ENCODE results near the gene TDRD3. TPM values are rescaled to one million over a fixed set of nuclear protein-coding genes. Genes with fewer than 3 reads are reported as not detected.

The TDRD3 gene
- total RNA-seq, 1 donor from 2014 or later = 10.7 TPM

DNA sequence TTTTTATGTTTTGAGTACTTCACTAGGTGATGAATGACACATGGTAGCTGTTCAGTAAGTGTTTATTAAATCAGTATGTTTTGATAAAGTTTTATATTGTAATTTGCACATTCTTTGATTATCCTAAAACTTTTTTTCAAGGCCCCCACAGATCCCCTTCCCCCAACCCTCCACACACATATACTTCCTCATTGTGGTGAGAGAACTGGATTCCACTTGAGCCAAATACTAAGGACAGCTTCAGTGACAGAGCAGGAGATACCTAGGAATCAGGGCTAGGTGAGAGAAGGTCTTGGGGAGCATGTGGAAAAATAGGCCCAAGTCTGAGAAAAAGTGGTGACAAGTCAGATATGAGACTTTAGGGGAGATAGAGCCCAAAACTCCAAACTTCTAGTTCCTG, 174.6 kb downstream of the TDRD3 start:
- Histone ChIP-seq H3K9me3 (ENCODE audit: insufficient read depth, low read depth, low read length) (no peaks in the 10 kb centered on the region), H3K4me3 (ENCODE audit: insufficient read depth, low read depth, low read length) (no peak overlapping the region), H3K27ac (ENCODE audit: low read depth, low read length) (no peak overlapping the region), H3K79me2 (ENCODE audit: insufficient read depth, low read length) (no peaks in the 10 kb centered on the region), H2AFZ (ENCODE audit: low read depth, low read length) (no peak overlapping the region), H3K27me3 (ENCODE audit: insufficient read depth, low read length) (no peaks in the 10 kb centered on the region), H3K36me3 (ENCODE audit: insufficient read depth, low read length) (peaks cover 4% of the 10 kb centered on the region), H3K4me1 (ENCODE audit: insufficient read depth, low read length) (peaks cover 9% of the 10 kb centered on the region), H3K9ac (ENCODE audit: low read length) (no peak overlapping the region), H3K4me2 (ENCODE audit: low read length) (no peak overlapping the region), H4K20me1 (ENCODE audit: insufficient read depth, low read length) (no peaks in the 10 kb centered on the region)
- no peaks in the 10 kb centered on the region for H3K9me3 Mint-ChIP-seq (ENCODE audit: unreplicated experiment)
- TF ChIP-seq, protein P1, sequence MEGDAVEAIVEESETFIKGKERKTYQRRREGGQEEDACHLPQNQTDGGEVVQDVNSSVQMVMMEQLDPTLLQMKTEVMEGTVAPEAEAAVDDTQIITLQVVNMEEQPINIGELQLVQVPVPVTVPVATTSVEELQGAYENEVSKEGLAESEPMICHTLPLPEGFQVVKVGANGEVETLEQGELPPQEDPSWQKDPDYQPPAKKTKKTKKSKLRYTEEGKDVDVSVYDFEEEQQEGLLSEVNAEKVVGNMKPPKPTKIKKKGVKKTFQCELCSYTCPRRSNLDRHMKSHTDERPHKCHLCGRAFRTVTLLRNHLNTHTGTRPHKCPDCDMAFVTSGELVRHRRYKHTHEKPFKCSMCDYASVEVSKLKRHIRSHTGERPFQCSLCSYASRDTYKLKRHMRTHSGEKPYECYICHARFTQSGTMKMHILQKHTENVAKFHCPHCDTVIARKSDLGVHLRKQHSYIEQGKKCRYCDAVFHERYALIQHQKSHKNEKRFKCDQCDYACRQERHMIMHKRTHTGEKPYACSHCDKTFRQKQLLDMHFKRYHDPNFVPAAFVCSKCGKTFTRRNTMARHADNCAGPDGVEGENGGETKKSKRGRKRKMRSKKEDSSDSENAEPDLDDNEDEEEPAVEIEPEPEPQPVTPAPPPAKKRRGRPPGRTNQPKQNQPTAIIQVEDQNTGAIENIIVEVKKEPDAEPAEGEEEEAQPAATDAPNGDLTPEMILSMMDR (IDR thresholded peaks at IDR 0.05; ENCODE audit: insufficient read depth, low read depth, low read length) = no peak
- no peak for TF ChIP-seq EZH2 (IDR thresholded peaks at IDR 0.05; ENCODE audit: insufficient read depth, low read length)
- H3K36me3 Mint-ChIP-seq (ENCODE audit: low read depth, unreplicated experiment) = no peaks in the 10 kb centered on the region
- no peaks in the 10 kb centered on the region for H3K27me3 Mint-ChIP-seq (ENCODE audit: low read depth, unreplicated experiment)
- DNase-seq (ENCODE audit: low read depth) (no peak), FAIRE-seq (no peak)
- no peak overlapping the region for H3K27ac Mint-ChIP-seq (ENCODE audit: unreplicated experiment)
- peaks cover 10% of the 10 kb centered on the region for H3K4me1 Mint-ChIP-seq (ENCODE audit: low read depth, unreplicated experiment)
- no peak overlapping the region for H3K4me3 Mint-ChIP-seq (ENCODE audit: unreplicated experiment)

DNA sequence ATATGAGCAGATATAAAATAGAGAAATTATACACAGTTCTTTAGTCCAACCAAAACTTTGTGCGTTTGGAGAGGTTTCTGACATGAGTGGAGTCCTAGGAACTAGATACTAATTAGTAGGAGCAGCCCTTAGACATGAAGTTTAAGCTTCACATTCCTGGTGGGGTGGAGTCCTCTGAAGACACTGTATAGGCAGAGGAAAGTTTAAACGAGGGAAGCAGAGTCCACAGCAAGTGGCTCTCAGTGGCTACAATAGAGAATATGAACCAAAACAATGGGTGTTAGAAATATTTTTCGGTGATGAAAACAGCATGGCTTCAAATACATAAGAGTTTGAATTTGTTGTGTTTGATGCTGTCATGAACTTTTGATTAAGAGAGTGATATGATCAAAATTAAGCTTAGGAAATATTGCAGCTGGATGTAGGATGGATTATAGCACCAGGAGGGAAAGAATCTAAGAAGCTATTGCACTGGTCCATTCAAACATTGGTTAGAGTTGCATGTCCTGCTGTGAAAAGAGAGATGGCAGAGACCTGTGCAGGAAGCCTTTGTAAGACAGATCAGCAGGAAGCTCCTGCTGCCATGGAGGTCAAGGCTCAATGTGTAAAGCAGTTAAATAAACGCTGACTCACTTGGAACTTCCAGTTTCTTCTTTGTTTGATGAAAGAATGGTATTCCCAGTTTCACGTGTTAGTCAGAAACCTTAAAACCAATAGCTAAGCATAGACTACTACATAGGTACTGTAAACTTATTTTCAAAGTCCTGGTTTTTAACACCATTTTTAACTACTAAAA, 175.2 kb downstream of the TDRD3 start:
- TF ChIP-seq EZH2 (IDR thresholded peaks at IDR 0.05; ENCODE audit: insufficient read depth, low read length) = no peak
- TF ChIP-seq, protein P1 (IDR thresholded peaks at IDR 0.05; ENCODE audit: insufficient read depth, low read depth, low read length) = no peak
- DNase-seq (ENCODE audit: low read depth) (peak; percentile 79), FAIRE-seq (peak; percentile 82)
- peaks cover 4% of the 10 kb centered on the region for H3K36me3 ChIP-seq (ENCODE audit: insufficient read depth, low read length)
- H3K27ac ChIP-seq (ENCODE audit: low read depth, low read length) = peak overlapping the region; percentile 22
- H3K27me3 ChIP-seq (ENCODE audit: insufficient read depth, low read length) = no peaks in the 10 kb centered on the region
- Mint-ChIP-seq H3K36me3 (ENCODE audit: low read depth, unreplicated experiment) (no peaks in the 10 kb centered on the region), H3K4me1 (ENCODE audit: low read depth, unreplicated experiment) (peaks cover 10% of the 10 kb centered on the region), H3K27ac (ENCODE audit: unreplicated experiment) (no peak overlapping the region), H3K9me3 (ENCODE audit: unreplicated experiment) (no peaks in the 10 kb centered on the region), H3K27me3 (ENCODE audit: low read depth, unreplicated experiment) (no peaks in the 10 kb centered on the region), H3K4me3 (ENCODE audit: unreplicated experiment) (no peak overlapping the region)
- H3K9me3 ChIP-seq (ENCODE audit: insufficient read depth, low read depth, low read length) = no peaks in the 10 kb centered on the region
- peak overlapping the region; percentile 32 for H3K4me2 ChIP-seq (ENCODE audit: low read length)
- peak overlapping the region; percentile 18 for H2AFZ ChIP-seq (ENCODE audit: low read depth, low read length)
- H3K79me2 ChIP-seq (ENCODE audit: insufficient read depth, low read length) = no peaks in the 10 kb centered on the region
- H4K20me1 ChIP-seq (ENCODE audit: insufficient read depth, low read length) = no peaks in the 10 kb centered on the region
- H3K9ac ChIP-seq (ENCODE audit: low read length) = no peak overlapping the region
- no peak overlapping the region for H3K4me3 ChIP-seq (ENCODE audit: insufficient read depth, low read depth, low read length)
- peaks cover 9% of the 10 kb centered on the region for H3K4me1 ChIP-seq (ENCODE audit: insufficient read depth, low read length)

DNA sequence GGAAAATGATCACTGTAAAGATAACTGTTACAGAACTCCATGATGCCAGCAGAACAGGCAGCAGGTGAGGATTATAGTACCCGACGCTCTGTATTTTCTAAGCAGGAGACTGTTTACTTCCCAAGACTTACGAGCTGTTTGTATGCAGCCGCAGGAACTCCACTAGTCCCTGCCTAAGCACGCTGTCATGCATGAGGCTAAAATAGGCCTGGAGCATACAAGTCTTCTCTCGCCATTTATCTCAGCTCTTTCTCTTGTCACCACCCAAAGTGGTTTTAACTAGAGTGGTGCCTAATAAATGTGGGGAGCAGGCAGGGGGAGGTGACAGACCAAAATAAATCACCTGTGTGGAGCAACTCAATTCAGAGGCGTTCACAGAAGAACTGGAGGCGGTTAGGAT, 175.8 kb downstream of the TDRD3 start:
- H3K27ac ChIP-seq (ENCODE audit: low read depth, low read length) = peak overlapping the region; percentile 22
- no peak for TF ChIP-seq EZH2 (IDR thresholded peaks at IDR 0.05; ENCODE audit: insufficient read depth, low read length)
- TF ChIP-seq, protein P1 (IDR thresholded peaks at IDR 0.05; ENCODE audit: insufficient read depth, low read depth, low read length) = no peak
- H3K4me1 ChIP-seq (ENCODE audit: insufficient read depth, low read length) = peaks cover 9% of the 10 kb centered on the region
- no peaks in the 10 kb centered on the region for H3K27me3 ChIP-seq (ENCODE audit: insufficient read depth, low read length)
- H3K9me3 Mint-ChIP-seq (ENCODE audit: unreplicated experiment) = no peaks in the 10 kb centered on the region
- H3K4me2 ChIP-seq (ENCODE audit: low read length) = peak overlapping the region; percentile 32
- H3K79me2 ChIP-seq (ENCODE audit: insufficient read depth, low read length) = no peaks in the 10 kb centered on the region
- H3K4me1 Mint-ChIP-seq (ENCODE audit: low read depth, unreplicated experiment) = peaks cover 10% of the 10 kb centered on the region
- H2AFZ ChIP-seq (ENCODE audit: low read depth, low read length) = no peak overlapping the region
- peaks cover 4% of the 10 kb centered on the region for H3K36me3 ChIP-seq (ENCODE audit: insufficient read depth, low read length)
- FAIRE-seq (no peak), DNase-seq (ENCODE audit: low read depth) (no peak)
- no peaks in the 10 kb centered on the region for H3K9me3 ChIP-seq (ENCODE audit: insufficient read depth, low read depth, low read length)
- H3K27me3 Mint-ChIP-seq (ENCODE audit: low read depth, unreplicated experiment) = no peaks in the 10 kb centered on the region
- no peak overlapping the region for H3K4me3 ChIP-seq (ENCODE audit: insufficient read depth, low read depth, low read length)
- H3K9ac ChIP-seq (ENCODE audit: low read length) = no peak overlapping the region
- no peaks in the 10 kb centered on the region for H3K36me3 Mint-ChIP-seq (ENCODE audit: low read depth, unreplicated experiment)
- H3K4me3 Mint-ChIP-seq (ENCODE audit: unreplicated experiment) = no peak overlapping the region
- H4K20me1 ChIP-seq (ENCODE audit: insufficient read depth, low read length) = no peaks in the 10 kb centered on the region
- H3K27ac Mint-ChIP-seq (ENCODE audit: unreplicated experiment) = no peak overlapping the region
